LNCaP clone FGC (cell line): ENCODE data around the gene ZBTB43.
"Not testable (repeated sequence)": the region's sequence is repeated elsewhere in the genome, so short reads cannot be mapped to it uniquely, and the experiment has no call there.

ENCODE experiments used
- DNase-seq: peaks from one replicate; pipeline ENCODE4 v3.0.0-alpha.2; 2011; ENCODE audit warnings: low read depth
- H3K4me3 ChIP-seq: 2 replicates; pipeline ENCODE4 v1.5.1; 2011; ENCODE audit warnings: mild to moderate bottlenecking, low read depth, low read length, control low read depth
- CTCF ChIP-seq: IDR thresholded peaks from 2 replicates; pipeline ENCODE4 v1.5.1; 2012; ENCODE audit warnings: mild to moderate bottlenecking; ENCODE audit not compliant: control insufficient read depth, insufficient read depth; ENCODE audit errors: extremely low read depth

Gene ZBTB43

GRCh38 chr9:126814091-126814490, 9.3 kb downstream of the ZBTB43 start:
- no peak for TF ChIP-seq CTCF
- H3K4me3 ChIP-seq: no peak overlapping the region
- peak; percentile 76 for DNase-seq

GRCh38 chr9:126817615-126818014, 12.8 kb downstream of the ZBTB43 start:
- not testable (repeated sequence) for H3K4me3 ChIP-seq, DNase-seq

GRCh38 chr9:126818482-126818881, 13.6 kb downstream of the ZBTB43 start:
- no peak for TF ChIP-seq CTCF
- no peak for DNase-seq
- no peak overlapping the region for H3K4me3 ChIP-seq

- no peak overlapping the region for H3K4me3 ChIP-seq
- no peak for TF ChIP-seq CTCF
- no peak for DNase-seq
Observed at GRCh38 chr9:126819482-126819881, 14.6 kb downstream of the ZBTB43 start.

GRCh38 chr9:126822278-126822677, 17.4 kb downstream of the ZBTB43 start:
- no peak for TF ChIP-seq CTCF
- DNase-seq: no peak
- no peak overlapping the region for H3K4me3 ChIP-seq

DNA sequence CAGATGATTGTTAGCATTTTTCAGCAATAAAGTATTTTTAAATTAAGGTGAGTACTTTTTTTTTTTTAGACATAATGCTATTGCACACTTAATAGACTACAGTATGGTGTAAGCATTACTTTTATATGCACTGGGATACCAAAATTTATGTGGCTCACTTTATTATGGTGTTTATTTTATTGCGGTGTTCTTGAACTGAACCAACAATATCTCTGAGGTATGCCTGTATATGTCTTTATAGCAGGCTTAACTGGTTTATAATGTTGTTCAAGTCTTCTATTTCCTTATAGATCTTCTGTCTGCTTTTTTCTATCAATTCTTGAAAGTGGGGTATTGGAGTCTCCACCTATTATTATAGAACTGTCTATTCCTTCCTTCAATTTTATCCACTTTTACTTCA, 18.0 kb downstream of the ZBTB43 start:
- DNase-seq: peak; percentile 89

DNA sequence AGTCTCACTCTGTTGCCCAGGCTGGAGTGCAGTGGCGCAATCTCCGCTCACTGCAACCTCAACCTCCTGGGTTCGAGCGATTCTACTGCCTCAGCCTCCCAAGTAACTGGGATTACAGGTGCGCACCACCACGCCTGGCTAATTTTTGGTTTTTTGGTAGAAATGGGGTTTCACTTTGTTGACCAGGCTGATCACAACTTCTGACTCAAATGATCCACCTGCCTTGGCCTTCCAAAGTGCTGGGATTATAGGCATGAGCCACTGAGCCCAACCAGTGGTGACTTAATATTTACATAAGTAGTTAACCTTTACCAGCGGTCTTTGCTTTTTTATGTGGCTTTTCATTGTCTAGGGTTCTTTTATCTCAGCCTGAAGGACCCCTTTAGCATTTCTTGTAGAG, 19.2 kb downstream of the ZBTB43 start:
- DNase-seq, H3K4me3 ChIP-seq: not testable (repeated sequence)

More for the DNA sequence above, 18.0 kb downstream of the ZBTB43 start:
- H3K4me3 ChIP-seq: peak overlapping the region; percentile 37
- no peak for TF ChIP-seq CTCF

GRCh38 chr9:126827227-126827626, 22.4 kb downstream of the ZBTB43 start:
- no peak for TF ChIP-seq CTCF
- no peak overlapping the region for H3K4me3 ChIP-seq
- DNase-seq: no peak
